Measurements from ENCODE around the gene PRKAG2. TPM values are rescaled to one million over a fixed set of nuclear protein-coding genes. Genes with fewer than 3 reads are reported as not detected.

PRKAG2 gene
- total and polyA plus RNA-seq, 2 of the 13 experiments (the other 11 are each of a cell fraction or from before 2014, with no cell fraction given) = 0.90 to 1.3 TPM

DNA sequence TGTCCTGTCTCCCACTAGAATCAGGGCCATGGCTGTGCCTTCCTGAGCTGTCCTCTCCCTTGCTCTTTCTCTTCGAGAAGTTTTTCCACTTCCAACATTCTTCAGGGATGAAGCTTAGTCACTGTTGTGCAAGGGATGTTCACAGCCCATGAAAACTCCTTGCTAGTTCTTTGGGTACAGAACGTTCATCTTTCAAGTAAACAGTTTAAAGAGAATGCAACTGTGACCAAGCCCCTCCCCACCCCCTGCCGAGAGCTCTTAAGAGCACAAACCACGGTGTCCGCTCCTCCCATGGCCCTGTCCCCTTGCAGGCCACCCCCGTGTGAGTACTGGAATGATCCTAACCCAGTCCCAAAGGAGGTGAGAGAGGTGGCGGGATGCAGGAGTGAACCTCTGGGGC lies 196.1 kb downstream of the PRKAG2 start:
- FAIRE-seq (no peak), DNase-seq (ENCODE audit: low spot score) (no peak), ATAC-seq (no peak)
- 30% methylated on average over 7 of the region's 7 CpGs for WGBS (ENCODE audit: low lambda C conversion rate)
- in situ Hi-C loops (cut with HindIII; ENCODE audit: extremely low pct_ligation_motif_present, low pct_unique_long_range_greater_than_20kb) (no loop called here), intact Hi-C loops (cut with micrococcal nuclease; ENCODE audit: unreplicated experiment) (no loop called here)
- CTCF ChIA-PET (ENCODE audit: low intra/inter-chr PET ratio, low total read pairs) = no interaction called here
- H3K9ac ChIP-seq (ENCODE audit: insufficient read depth, low read depth, low read length) = no peak overlapping the region
- H3K27me3 ChIP-seq (ENCODE audit: control insufficient read depth in 1 of 2, insufficient read depth in 2 of 2, low read length in 2 of 2) = peaks cover 0 to 21% of the 10 kb centered on the region in 2 experiments; a peak in 1 of 5 replicates
- H3K27ac ChIP-seq (ENCODE audit: extremely low read length, insufficient read depth, low read length) = no peak overlapping the region
- no peaks in the 10 kb centered on the region for H3K79me2 ChIP-seq (ENCODE audit: insufficient read depth, low read length)
- H3K9me3 ChIP-seq (ENCODE audit: low read length) = no peaks in the 10 kb centered on the region
- H3K4me3 ChIP-seq (replicated peaks in 1 of 3; ENCODE audit: insufficient read depth in 1 of 3, low read depth in 2 of 3, low read length in 3 of 3) = no peak overlapping the region
- no peak overlapping the region for H2AFZ ChIP-seq (ENCODE audit: low read length)
- H3K4me2 ChIP-seq (ENCODE audit: low read depth, low read length) = no peak overlapping the region
- POLR2A ChIA-PET = no interaction called here
- no TSS peak for BruUV-seq (replicated peaks)
- H3K4me1 ChIP-seq (ENCODE audit: insufficient read depth, low read length) = no peaks in the 10 kb centered on the region
- H3K36me3 ChIP-seq (replicated peaks in 1 of 2; ENCODE audit: control insufficient read depth in 1 of 2, insufficient read depth in 2 of 2, low read length in 2 of 2) = no peaks in the 10 kb centered on the region
- TF ChIP-seq, protein P1, sequence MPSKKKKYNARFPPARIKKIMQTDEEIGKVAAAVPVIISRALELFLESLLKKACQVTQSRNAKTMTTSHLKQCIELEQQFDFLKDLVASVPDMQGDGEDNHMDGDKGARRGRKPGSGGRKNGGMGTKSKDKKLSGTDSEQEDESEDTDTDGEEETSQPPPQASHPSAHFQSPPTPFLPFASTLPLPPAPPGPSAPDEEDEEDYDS (CRISPR knock-in tag; IDR thresholded peaks at IDR 0.05) = no peak
- no peak for TF ChIP-seq JUN (CRISPR knock-in tag; IDR thresholded peaks at IDR 0.05)
- TF ChIP-seq, protein P2, sequence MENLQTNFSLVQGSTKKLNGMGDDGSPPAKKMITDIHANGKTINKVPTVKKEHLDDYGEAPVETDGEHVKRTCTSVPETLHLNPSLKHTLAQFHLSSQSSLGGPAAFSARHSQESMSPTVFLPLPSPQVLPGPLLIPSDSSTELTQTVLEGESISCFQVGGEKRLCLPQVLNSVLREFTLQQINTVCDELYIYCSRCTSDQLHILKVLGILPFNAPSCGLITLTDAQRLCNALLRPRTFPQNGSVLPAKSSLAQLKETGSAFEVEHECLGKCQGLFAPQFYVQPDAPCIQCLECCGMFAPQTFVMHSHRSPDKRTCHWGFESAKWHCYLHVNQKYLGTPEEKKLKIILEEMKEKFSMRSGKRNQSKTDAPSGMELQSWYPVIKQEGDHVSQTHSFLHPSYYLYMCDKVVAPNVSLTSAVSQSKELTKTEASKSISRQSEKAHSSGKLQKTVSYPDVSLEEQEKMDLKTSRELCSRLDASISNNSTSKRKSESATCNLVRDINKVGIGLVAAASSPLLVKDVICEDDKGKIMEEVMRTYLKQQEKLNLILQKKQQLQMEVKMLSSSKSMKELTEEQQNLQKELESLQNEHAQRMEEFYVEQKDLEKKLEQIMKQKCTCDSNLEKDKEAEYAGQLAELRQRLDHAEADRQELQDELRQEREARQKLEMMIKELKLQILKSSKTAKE (CRISPR knock-in tag; IDR thresholded peaks at IDR 0.05; ENCODE audit: borderline replicate concordance) = no peak
- TF ChIP-seq GFI1 (CRISPR knock-in tag; IDR thresholded peaks at IDR 0.05; ENCODE audit: borderline replicate concordance) = no peak
- TF ChIP-seq YEATS2 (CRISPR knock-in tag; IDR thresholded peaks at IDR 0.05; ENCODE audit: borderline replicate concordance) = no peak
- no peak for TF ChIP-seq ZFP36 (IDR thresholded peaks at IDR 0.05; ENCODE audit: borderline replicate concordance, low read depth, low read length, partially characterized antibody)
- TF ChIP-seq, protein P3, sequence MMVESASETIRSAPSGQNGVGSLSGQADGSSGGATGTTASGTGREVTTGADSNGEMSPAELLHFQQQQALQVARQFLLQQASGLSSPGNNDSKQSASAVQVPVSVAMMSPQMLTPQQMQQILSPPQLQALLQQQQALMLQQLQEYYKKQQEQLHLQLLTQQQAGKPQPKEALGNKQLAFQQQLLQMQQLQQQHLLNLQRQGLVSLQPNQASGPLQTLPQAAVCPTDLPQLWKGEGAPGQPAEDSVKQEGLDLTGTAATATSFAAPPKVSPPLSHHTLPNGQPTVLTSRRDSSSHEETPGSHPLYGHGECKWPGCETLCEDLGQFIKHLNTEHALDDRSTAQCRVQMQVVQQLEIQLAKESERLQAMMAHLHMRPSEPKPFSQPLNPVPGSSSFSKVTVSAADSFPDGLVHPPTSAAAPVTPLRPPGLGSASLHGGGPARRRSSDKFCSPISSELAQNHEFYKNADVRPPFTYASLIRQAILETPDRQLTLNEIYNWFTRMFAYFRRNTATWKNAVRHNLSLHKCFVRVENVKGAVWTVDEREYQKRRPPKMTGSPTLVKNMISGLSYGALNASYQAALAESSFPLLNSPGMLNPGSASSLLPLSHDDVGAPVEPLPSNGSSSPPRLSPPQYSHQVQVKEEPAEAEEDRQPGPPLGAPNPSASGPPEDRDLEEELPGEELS (CRISPR knock-in tag; IDR thresholded peaks at IDR 0.05) = no peak
- TF ChIP-seq ZNF430 (CRISPR knock-in tag; IDR thresholded peaks at IDR 0.05) = no peak
- TF ChIP-seq, protein P4, sequence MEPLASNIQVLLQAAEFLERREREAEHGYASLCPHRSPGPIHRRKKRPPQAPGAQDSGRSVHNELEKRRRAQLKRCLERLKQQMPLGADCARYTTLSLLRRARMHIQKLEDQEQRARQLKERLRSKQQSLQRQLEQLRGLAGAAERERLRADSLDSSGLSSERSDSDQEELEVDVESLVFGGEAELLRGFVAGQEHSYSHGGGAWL (CRISPR knock-in tag; IDR thresholded peaks at IDR 0.05) = no peak
- TF ChIP-seq NR2F6 (IDR thresholded peaks at IDR 0.05) = no peak
- no peak for TF ChIP-seq NR2F6 (CRISPR knock-in tag; IDR thresholded peaks at IDR 0.05)
- H4K20me1 ChIP-seq (ENCODE audit: insufficient read depth, low read length) = no peaks in the 10 kb centered on the region
